ENCODE measurements around the gene TSHZ3. TPM values are rescaled to one million over a fixed set of nuclear protein-coding genes. Genes with fewer than 3 reads are reported as not detected.

Gene TSHZ3
- total and polyA plus RNA-seq, 9 of the 15 experiments (the other 6 are each of a cell fraction or from before 2014, with no cell fraction given): 0.03 to 0.13 (median 0.05) TPM; not detected in 5

- DNase-seq (ENCODE audit: extremely low read depth in 1 of 4, low spot score in 3 of 4) (no peak), FAIRE-seq (no peak), ATAC-seq (no peak)
- BruUV-seq (replicated peaks): no TSS peak
- in situ Hi-C loops (cut with MboI): no loop called here
- no peaks in the 10 kb centered on the region for H3K9me3 ChIP-seq (replicated peaks; ENCODE audit: control insufficient read depth, insufficient read depth, low read depth, low read length)
- peaks cover 0 to 22% of the 10 kb centered on the region in 2 experiments; a peak in 2 of 5 replicates for H3K27me3 ChIP-seq (ENCODE audit: control insufficient read depth in 2 of 2, insufficient read depth in 2 of 2, low read length in 2 of 2)
- intact Hi-C loops (cut with micrococcal nuclease): no loop called here
- H2AFZ ChIP-seq (ENCODE audit: low read depth, low read length): no peak overlapping the region
- no peaks in the 10 kb centered on the region for H3K9me1 ChIP-seq (ENCODE audit: control insufficient read depth, insufficient read depth, low read length)
- WGBS (ENCODE audit: insufficient coverage, low coverage, missing lambda C conversion rate): 0% methylated on average over 12 of the region's 13 CpGs
- ChIA-PET POLR2A (interaction anchor here (0.7 to 1.2 kb wide), 2 partner anchors 12 to 104 kb away, joined by 3 read pairs; no protein-coding TSS in a partner anchor), CTCF (ENCODE audit: low intra/inter-chr PET ratio) (no interaction called here)
- H3K4me3 ChIP-seq: no peak overlapping the region
- H3K36me3 ChIP-seq (ENCODE audit: control insufficient read depth, insufficient read depth, low read length): no peaks in the 10 kb centered on the region
- H3K4me2 ChIP-seq (ENCODE audit: insufficient read depth, low read length): no peak overlapping the region
- H3K27ac ChIP-seq (ENCODE audit: extremely low read depth, low read depth, low read length): no peak overlapping the region
- no peaks in the 10 kb centered on the region for H4K20me1 ChIP-seq (replicated peaks; ENCODE audit: control insufficient read depth, insufficient read depth, low read length)
- no peaks in the 10 kb centered on the region for H3K79me2 ChIP-seq (ENCODE audit: control insufficient read depth, insufficient read depth, low read length)
- H3K9ac ChIP-seq (ENCODE audit: insufficient read depth in 1 of 2, low read depth in 2 of 2, low read length in 2 of 2): no peak overlapping the region
- H3K4me1 ChIP-seq (replicated peaks in 1 of 2; ENCODE audit: control insufficient read depth in 2 of 2, insufficient read depth in 2 of 2, low read length in 2 of 2): no peaks in the 10 kb centered on the region
- TF ChIP-seq ZNF12 (CRISPR knock-in tag; IDR thresholded peaks at IDR 0.05) (no peak), HDGF (IDR thresholded peaks at IDR 0.05) (no peak), KDM2B (CRISPR knock-in tag; IDR thresholded peaks at IDR 0.05) (no peak), EZH2 (IDR thresholded peaks at IDR 0.05; ENCODE audit: borderline replicate concordance, low read depth, low read length) (no peak), VEZF1 (CRISPR knock-in tag; IDR thresholded peaks at IDR 0.05) (no peak), ZNF316 (IDR thresholded peaks at IDR 0.05) (no peak), REST (IDR thresholded peaks at IDR 0.05; ENCODE audit: borderline replicate concordance) (no peak), REST (CRISPR knock-in tag; IDR thresholded peaks at IDR 0.05; ENCODE audit: low read depth) (no peak), TSC22D4 (tag; IDR thresholded peaks at IDR 0.05) (no peak), MEF2A (IDR thresholded peaks at IDR 0.05; ENCODE audit: control insufficient read depth, low read depth, low read length) (no peak), TRIM28 (IDR thresholded peaks at IDR 0.05) (no peak), NFIC (IDR thresholded peaks at IDR 0.05) (no peak), SAP30 (IDR thresholded peaks at IDR 0.05; ENCODE audit: borderline replicate concordance, insufficient read depth, low read depth, low read length, poor library complexity, severe bottlenecking) (no peak), SP2 (IDR thresholded peaks at IDR 0.05; ENCODE audit: extremely low read depth, low read depth, low read length, poor library complexity, severe bottlenecking) (no peak)
These were observed 93.9 kb downstream of the TSHZ3 start for GRCh38 chr19:31255174-31255799.

All from K562 (cell line).